GM18867 (cell line): ENCODE results near the gene MYO1H.
"Not testable (repeated sequence)": the region's sequence is repeated elsewhere in the genome, so short reads cannot be mapped to it uniquely, and the experiment has no call there.

Experiments used
- ATAC-seq: cut with Tn5 transposase; IDR thresholded peaks from one replicate; pipeline ENCODE4 v1.9.1; 2021; ENCODE audit warnings: mild to moderate bottlenecking, moderate library complexity; ENCODE audit not compliant: unreplicated experiment

MYO1H gene

DNA sequence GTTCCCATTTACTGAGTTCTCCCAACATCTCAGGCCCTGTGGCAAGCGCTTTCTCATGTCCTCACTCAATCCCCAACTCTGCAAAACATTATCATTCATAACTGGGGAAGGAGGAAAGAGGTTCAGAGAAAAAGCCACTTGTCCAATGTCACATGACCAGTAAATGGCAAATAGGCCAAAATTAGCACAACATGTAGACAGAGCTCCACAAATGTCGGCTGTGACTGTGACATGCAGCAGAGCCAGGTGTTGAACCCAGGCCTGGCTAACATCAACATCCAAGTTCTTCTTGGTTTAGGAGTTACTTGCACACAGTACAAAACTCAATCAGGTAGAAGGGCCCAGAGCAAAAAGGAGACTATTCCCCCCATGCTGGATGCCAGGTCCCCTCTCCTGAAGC lies 118.6 kb downstream of the MYO1H start:
- ATAC-seq, result no peak

DNA sequence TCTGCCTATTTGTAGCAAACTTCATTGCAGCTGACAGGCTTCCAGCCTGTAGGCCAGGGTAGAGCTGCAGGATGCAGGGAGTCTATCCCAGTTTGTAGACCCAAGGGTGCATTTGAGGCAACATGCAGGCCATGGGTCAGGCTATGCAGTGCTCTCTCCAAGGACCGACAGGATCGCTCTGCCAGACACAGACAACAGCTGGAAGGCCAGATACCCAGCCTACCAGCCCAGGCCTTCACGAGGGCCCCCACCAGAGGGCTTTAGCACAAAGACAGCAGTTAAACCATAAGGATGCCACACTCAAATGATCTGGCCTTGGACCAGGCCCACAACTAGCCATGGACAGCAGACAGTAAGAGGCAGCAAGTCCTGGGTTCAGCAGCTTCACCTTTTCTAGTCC lies 119.1 kb downstream of the MYO1H start:
- ATAC-seq, result no peak

DNA sequence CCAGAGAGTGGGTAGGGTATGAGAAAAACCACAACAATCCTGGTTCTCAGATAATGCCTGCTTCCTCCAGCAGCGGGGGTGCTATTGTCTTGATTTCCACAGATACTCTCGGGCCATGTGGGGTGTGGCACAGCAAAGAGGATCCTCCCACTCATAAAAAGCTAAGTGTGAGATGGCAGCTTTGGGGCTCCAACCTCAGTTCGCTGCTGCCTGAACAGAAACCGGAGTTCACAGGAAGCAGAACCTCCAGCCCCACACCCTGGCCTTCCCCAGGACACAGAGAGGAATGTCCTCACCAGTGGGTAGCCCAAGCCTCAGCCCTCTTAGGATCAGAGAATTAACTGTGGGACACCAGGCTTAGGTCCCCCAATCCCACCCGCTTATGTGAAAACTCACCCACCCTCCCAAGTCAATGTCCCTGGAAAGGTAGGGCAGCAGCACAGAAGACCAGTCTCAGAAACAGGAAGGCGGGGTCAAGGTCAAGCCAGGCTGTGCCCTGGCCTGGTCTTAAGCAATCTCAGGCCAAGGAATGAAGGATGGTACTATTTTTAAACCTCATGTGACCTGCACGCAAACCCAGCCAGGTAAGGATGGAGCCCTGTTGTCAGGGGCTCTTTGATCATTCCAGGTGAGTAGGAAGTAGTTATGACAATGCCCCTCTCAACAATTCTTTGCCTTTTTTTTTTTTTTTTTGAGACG lies 120.4 kb downstream of the MYO1H start:
- no peak for ATAC-seq

DNA sequence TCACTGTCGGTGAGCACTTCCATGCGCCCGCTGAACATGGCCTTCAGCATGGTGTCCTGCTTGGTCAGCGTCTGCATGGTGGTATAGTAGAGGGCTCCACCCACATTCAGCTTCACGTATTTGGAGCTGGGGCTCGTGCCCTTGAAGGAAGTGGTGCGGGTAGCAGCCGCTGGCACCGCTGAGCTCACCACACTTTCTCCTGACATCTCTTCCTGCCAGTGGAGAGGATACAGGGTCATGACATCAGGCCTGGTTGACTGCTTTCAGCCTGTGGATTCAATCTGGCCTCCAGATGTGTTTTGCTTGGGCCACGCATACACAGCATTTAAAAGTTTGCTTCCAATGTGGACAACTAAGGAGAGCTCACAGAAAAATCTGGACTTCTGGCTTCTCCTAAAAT lies 121.8 kb downstream of the MYO1H start:
- no peak for ATAC-seq

DNA sequence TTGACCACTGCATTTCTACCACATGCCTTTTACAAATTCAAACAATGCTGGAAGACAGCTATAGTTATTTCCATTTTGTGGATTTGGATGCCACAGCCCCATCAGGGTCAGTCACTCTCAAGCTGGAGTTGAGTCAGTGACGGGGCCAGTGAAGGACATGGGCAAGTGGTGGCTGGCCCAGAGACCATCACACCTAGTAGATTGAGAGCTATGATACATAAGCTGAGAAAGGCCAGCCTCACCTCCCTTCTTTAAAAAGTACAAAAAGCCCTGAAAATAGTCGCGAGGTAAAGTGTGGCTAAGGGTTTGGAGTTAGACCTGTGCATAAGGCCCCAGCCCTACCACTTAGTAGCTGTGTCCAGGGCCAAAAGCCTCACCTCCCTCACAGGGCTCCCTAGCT lies 125.3 kb downstream of the MYO1H start:
- no peak for ATAC-seq

DNA sequence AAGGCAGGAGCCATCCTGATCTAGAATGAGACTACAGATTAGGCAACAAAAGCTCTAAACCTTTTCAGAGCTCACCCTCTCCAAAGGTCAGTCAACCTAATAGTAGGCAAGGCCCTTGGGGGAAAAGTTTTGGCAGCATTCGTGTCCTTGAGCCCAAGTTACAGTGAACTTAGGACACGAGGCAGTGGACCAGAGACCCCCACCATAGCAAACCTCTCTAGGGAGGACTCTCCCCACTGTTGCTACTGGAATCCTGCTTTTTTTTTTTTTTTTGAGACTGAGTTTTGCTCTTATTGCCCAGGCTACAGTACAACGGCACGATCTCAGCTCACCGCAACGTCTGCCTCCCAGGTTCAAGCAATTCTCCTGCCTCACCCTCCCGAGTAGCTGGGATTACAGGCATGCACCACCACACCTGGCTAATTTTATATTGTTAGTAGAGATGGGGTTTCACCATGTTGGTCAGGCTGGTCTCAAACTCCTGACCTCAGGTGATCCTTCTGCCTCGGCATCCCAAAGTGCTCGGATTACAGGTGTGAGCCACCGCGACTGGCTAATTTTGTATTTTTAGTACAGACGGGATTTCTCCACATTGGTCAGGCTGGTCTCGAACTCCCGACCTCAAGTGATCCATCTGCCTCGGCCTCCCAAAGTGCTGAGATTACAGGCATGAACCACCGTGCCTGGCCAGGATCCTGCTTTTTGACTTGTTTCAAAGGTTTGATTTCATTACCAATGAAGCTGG lies 126.0 kb downstream of the MYO1H start:
- ATAC-seq, result not testable (repeated sequence)

DNA sequence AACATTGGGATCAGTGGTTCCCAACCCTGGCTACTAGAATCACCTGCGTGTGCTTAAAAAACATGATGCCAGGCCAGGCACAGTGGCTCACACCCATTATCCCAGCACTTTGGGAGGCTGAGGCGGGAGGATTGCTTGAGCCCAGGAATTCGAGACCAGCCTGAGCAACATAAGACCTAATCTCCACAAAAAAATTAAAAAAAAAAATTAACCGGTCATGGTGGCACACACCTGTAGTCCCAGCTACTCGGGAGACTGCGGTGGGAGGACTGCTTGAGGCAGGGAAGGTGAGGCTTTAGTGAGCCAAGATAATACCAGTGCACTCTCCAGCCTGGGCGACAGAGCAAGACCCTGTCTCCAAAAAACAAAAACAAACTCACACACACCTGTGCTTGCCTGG lies 127.4 kb downstream of the MYO1H start:
- ATAC-seq, result no peak

DNA sequence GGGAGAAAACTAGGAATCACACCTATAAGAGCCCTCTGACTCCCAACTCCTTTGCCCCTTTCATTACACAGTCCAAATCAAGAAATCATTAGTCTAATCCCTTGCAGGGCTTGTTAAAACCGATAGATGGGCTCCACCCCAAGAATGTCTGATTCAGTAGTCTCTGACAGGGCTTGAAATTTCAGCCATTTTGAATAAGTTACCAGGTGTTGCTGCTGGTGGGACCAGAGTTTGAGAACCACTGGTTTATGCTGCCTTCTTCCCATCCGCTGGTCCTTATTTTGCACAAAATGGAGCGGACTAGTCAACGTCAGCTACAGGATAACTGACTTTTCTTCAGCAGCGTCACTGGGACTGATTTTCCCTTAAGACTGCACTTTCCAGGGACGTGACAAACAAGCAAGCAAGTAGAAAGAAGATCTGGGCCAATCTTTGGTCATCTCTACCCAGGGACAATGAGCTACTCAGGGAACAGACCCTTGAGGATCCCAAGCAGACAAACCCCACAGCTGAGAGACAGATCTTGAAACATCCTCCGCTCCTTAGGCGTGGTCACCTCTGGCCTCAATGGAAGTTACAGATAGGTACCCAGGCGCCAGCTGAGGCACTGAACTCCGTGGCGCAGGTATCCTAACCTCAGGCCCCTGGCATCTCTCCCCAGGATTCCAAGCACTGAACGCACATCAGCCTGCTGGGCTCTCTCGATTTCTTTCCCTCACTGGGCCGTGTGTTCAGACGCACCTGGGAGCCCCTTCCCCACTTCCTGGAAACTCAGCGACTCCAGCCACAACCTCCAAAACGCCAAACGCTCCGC lies 128.5 kb downstream of the MYO1H start:
- ATAC-seq, result no peak

DNA sequence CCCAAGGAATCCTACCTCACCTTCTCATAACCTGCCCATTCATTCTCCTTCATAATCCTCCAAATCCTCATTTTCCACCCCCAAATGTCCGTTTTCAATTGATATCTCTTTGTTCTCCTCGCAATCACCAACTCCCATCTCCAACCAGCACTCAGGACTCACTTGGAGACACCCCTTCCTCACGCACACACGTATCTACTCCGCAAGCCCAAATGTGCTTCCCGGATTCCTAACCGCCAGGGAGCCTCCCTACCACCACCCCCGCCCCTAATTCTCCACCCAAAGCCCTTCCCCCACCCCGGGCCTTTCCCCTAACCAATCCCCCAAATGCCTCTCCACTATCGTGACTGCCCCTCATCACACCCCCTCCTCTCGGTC lies 129.1 kb downstream of the MYO1H start:
- ATAC-seq, result no peak

DNA sequence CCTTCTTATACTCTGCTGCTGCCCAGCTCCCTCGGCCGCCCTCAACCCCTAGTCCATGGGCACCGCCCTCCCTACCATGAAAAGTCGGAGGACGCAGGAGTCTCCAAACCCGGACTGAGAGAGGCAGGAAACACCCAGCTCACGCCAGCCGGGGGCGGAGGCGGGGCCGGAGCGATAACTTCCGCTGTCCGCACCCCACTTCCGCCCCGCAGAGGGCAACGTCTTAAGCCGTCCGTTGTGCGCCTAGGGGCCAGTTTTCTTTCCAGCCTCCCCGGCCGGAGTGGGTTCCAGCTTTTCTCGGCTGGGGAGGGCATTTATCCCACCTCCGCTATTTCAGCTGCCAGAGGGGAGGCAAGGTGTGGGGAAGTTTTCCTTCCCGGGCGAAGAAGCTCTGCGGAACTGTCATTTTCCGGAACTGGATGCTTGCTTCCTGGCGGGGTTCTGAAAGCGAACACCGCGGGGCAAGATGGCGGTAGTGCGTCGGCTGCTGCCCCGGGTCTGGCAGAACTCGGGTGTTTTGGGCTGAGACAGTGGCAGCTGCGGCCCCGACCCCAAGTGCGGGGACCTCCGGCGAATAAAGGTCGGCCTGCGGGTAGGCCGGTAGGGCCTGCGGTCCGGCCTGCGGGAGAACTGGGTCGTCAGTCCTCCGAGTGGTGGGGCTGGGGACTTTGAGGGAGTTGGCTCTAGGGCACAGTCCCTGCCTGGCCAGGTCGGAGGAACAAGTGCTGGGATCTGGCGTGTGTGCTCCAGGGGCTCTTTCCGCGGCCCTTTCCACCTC lies 129.7 kb downstream of the MYO1H start, which contains the start of the genes KCTD10 and UBE3B:
Gene KCTD10, minus strand, starts transcription at position 116 of the 778 bp plus-strand sequence. Its CDS starts 38 bp downstream, at position 78.
Gene UBE3B, plus strand, starts transcription at position 450 of the 778 bp plus-strand sequence. CDS start 5,918 bp downstream, outside the sequence.
- ATAC-seq, result peak; percentile 88

DNA sequence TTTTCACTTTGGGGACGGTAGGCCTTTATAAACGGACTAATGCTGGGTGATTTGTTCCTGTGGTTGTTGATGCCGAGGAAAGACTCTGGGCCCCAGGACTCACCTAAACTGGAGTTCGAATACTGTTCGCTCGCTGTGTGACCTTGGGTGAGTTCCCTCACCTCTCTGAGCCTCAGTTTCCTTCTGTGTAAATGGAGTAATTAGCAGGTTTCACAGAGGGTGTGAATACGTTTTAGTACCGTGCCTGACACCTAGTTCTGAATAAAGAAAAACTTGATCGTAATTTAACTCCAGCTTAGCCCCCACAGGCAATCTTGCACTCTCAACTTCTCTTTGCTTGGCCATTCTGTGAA lies 130.2 kb downstream of the MYO1H start:
- ATAC-seq, result no peak

DNA sequence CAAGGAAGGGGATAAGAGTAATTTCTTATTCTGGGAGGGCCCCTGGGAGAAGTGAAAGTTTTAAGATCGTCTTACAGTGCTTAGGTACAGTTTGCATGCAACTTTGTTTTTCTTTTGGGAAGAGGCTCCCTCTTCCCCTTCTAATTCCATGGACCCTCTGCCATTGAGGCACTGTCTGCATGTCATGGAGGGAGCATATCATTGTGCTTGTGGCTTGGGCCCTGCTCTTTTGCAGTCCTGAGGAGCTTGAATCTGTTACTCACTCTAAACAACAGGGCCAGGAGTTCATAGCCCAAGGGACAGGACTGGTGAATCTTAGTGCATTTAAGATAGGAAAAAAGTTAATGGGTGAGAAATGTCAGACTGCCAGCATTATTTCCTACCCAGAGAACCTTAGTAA lies 132.1 kb downstream of the MYO1H start:
- no peak for ATAC-seq

DNA sequence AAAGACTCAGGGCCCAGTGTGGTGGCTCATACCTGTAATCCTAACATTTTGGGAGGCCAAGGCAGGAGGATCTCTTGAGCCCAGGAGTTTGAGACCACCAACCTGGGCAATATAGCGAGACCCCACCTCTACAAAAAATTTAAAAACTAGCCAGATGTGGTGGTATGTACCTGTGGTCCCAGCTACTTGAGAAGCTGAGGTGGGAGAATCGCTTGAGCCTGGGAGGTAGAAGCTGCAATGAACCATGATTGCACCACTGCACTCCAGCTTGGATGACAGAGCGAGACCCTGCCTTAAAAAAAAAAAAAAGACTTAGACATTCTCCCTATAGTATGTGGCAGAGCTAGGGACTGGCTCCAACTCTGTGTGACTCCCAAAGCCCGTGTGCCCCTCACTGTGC lies 132.7 kb downstream of the MYO1H start:
- ATAC-seq, result no peak

DNA sequence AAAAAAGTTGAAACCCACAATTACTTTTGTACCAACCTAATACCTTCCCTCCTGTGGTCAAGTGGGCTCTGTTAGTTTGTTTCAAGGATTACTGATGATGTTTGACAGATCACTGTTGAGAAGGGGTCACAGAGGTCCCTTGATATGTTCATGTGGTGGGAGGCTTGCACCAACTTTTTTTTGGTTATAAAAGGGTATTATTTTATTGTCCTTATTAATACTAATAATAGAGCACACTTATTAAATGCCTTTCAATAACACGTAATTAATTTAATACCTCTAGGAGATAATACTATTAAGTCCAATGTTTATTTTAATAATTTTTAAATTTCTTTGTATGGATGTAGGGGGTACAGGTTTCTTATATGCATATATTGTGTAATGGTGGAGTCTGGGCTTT lies 134.2 kb downstream of the MYO1H start:
- ATAC-seq, result no peak

DNA sequence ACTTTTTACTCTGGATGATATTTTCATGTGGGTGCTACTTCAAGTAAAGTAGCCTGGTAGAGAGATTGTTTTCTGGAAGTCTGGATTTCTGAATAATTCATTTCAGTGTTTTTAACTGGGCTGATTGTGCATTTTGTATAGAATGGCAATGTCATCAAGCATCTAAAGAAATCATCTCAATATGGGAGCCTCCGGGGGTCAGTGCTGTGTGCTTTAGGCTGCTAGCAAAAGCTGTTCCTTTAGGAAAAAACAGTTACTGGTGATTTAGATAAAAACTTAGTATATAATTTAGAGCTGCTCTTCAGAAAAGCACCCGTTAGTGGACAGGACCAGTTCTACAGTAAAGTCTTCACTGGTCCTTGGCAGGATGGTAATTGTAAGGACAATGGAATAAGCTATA lies 134.8 kb downstream of the MYO1H start:
- ATAC-seq, result no peak

DNA sequence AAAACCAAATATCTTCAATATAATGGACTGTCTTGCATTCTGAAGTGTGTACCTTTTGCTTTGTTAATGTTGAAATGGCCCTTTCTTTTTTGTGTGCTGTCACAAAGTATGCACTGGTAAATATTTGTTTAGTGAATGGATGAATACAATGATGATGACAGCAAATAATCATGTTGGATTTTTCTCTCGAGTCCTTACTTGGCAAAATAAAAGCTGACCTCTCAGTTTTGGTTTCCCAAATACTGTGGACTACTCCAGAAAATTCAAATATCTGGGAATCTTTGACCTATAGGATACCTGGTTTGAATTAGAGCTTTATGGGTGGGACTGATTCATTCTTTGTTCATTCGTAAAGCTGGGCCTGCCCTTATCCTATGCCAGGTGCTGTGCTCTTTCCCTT lies 135.2 kb downstream of the MYO1H start:
- ATAC-seq, result no peak

DNA sequence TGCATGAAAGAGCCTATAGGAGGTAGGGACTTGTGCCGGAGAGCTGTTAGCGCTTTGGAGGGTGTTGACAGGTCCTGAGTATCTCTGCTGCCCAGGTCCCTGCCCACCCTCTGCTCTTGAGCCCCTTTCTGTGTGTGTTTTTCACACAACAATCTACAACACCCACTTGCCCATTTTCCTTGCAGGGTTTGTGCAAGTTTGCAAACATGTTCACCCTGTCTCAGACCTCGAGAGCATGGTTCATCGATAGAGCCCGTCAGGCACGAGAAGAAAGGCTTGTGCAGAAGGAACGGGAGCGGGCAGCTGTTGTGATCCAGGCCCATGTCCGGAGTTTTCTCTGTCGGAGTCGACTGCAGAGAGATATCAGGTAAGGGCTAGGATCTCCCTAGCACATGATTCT lies 135.6 kb downstream of the MYO1H start:
- no peak for ATAC-seq

DNA sequence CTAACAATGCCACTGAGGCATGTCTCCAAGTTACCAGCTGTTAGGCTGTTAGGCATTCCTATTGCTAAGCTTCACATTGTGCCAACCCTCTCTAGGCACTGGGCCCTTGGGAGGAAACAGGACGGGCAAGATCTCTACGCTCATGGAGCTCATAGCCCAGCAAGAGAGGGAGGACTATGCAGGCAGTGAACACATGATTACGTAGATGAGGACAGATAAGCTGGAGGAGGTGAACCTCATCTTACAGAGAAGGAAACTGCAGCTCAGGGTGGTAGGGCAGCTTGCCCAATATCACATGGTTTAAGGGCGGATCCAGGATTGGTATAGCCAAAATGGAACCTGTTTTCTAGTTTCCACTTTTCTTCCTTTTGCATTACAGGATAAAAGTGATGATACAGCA lies 137.5 kb downstream of the MYO1H start:
- ATAC-seq, result no peak

DNA sequence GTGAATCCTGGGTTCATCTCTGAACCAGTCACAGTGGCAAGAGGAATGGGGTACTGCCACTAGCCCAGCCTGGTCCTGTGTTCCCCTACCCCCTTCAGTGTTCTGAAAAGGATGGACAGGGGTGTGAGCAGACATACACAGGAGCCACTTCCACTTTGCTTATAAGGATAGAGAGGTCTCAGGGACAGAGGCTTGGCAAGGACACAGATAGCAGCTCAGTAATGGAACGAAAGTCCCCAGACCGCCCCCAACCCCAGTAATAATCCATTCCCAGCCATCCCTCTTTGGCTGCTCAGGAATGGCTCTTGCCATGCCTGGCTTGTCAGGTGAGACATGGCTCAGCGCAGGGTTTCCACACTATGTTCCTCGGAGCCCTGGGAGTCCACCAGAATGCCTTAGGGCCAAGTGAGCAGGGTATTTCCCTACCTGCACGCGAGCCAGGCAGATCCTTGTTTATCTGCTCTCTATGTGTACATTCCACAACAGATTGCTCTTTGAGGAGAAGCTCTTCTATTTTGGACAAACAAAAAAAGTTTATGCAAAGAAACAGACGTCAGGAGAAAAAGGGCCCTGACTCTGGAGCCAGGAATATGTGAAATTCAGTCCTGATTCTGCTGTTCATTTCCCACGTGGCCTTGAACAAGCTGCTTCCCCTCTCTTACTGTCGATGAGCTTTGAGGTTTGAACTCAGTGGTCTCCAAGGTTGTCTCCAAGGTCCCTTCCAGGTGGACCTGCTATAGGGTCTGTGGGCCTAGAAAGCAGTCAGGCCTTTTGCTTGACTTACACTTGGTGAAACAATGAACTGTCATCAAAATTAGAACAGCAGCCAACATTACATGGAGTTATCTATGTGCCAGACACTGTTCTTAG lies 139.7 kb downstream of the MYO1H start:
- no peak for ATAC-seq

DNA sequence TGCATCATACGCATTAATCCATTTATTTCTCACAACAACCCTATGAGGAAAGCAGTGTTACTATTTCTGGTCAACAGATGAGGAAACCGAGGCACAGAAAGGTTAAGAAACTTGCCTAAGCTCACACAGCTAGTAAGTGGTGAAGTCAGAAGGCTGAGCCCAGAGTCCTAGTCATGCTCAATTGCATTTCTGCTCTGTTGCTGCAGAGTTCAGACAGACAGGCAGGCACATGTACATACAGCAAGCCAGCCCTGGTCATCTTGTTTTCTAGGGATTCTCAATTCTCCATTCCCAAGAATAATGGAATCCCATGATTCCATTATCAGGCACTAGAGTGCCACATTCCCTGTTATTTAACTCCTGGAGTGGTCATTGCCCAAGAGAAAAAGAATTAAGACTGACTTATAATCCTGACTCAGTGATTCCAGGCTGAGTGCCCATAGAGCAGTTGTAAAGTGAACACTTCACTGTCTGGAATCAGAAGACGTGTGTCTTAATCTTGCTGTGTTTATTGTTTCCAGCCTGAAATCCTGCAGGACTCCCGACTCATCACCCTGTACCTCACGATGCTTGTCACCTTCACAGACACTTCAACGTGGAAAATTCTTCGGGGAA lies 140.5 kb downstream of the MYO1H start:
- ATAC-seq, result no peak
